ENCODE measurements around the gene COL18A1. TPM values are rescaled to one million over a fixed set of nuclear protein-coding genes. Genes with fewer than 3 reads are reported as not detected.

The COL18A1 gene
- total and polyA plus RNA-seq, 2 of the 8 experiments (the other 6 are each of a cell fraction or from before 2014, with no cell fraction given), result 145 to 201 TPM

- TF ChIP-seq, protein P1, sequence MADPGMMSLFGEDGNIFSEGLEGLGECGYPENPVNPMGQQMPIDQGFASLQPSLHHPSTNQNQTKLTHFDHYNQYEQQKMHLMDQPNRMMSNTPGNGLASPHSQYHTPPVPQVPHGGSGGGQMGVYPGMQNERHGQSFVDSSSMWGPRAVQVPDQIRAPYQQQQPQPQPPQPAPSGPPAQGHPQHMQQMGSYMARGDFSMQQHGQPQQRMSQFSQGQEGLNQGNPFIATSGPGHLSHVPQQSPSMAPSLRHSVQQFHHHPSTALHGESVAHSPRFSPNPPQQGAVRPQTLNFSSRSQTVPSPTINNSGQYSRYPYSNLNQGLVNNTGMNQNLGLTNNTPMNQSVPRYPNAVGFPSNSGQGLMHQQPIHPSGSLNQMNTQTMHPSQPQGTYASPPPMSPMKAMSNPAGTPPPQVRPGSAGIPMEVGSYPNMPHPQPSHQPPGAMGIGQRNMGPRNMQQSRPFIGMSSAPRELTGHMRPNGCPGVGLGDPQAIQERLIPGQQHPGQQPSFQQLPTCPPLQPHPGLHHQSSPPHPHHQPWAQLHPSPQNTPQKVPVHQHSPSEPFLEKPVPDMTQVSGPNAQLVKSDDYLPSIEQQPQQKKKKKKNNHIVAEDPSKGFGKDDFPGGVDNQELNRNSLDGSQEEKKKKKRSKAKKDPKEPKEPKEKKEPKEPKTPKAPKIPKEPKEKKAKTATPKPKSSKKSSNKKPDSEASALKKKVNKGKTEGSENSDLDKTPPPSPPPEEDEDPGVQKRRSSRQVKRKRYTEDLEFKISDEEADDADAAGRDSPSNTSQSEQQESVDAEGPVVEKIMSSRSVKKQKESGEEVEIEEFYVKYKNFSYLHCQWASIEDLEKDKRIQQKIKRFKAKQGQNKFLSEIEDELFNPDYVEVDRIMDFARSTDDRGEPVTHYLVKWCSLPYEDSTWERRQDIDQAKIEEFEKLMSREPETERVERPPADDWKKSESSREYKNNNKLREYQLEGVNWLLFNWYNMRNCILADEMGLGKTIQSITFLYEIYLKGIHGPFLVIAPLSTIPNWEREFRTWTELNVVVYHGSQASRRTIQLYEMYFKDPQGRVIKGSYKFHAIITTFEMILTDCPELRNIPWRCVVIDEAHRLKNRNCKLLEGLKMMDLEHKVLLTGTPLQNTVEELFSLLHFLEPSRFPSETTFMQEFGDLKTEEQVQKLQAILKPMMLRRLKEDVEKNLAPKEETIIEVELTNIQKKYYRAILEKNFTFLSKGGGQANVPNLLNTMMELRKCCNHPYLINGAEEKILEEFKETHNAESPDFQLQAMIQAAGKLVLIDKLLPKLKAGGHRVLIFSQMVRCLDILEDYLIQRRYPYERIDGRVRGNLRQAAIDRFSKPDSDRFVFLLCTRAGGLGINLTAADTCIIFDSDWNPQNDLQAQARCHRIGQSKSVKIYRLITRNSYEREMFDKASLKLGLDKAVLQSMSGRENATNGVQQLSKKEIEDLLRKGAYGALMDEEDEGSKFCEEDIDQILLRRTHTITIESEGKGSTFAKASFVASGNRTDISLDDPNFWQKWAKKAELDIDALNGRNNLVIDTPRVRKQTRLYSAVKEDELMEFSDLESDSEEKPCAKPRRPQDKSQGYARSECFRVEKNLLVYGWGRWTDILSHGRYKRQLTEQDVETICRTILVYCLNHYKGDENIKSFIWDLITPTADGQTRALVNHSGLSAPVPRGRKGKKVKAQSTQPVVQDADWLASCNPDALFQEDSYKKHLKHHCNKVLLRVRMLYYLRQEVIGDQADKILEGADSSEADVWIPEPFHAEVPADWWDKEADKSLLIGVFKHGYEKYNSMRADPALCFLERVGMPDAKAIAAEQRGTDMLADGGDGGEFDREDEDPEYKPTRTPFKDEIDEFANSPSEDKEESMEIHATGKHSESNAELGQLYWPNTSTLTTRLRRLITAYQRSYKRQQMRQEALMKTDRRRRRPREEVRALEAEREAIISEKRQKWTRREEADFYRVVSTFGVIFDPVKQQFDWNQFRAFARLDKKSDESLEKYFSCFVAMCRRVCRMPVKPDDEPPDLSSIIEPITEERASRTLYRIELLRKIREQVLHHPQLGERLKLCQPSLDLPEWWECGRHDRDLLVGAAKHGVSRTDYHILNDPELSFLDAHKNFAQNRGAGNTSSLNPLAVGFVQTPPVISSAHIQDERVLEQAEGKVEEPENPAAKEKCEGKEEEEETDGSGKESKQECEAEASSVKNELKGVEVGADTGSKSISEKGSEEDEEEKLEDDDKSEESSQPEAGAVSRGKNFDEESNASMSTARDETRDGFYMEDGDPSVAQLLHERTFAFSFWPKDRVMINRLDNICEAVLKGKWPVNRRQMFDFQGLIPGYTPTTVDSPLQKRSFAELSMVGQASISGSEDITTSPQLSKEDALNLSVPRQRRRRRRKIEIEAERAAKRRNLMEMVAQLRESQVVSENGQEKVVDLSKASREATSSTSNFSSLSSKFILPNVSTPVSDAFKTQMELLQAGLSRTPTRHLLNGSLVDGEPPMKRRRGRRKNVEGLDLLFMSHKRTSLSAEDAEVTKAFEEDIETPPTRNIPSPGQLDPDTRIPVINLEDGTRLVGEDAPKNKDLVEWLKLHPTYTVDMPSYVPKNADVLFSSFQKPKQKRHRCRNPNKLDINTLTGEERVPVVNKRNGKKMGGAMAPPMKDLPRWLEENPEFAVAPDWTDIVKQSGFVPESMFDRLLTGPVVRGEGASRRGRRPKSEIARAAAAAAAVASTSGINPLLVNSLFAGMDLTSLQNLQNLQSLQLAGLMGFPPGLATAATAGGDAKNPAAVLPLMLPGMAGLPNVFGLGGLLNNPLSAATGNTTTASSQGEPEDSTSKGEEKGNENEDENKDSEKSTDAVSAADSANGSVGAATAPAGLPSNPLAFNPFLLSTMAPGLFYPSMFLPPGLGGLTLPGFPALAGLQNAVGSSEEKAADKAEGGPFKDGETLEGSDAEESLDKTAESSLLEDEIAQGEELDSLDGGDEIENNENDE (IDR thresholded peaks at IDR 0.05; ENCODE audit: insufficient replicate concordance, low read length), result no peak
- TF ChIP-seq TAF1 (IDR thresholded peaks at IDR 0.05; ENCODE audit: low read depth, low read length) (no peak), KDM4A (IDR thresholded peaks at IDR 0.05; ENCODE audit: low read depth, low read length, severe bottlenecking) (no peak), KDM1A (IDR thresholded peaks at IDR 0.05; ENCODE audit: borderline replicate concordance, low read length) (no peak), RFX5 (IDR thresholded peaks at IDR 0.05; ENCODE audit: borderline replicate concordance, low read depth, low read length) (no peak), POU5F1 (IDR thresholded peaks at IDR 0.05; ENCODE audit: low read depth, low read length) (no peak), EZH2 (IDR thresholded peaks at IDR 0.05; ENCODE audit: low read depth, low read length, severe bottlenecking) (no peak), SP1 (IDR thresholded peaks at IDR 0.05; ENCODE audit: low read depth, low read length) (no peak), CREB1 (IDR thresholded peaks at IDR 0.05) (no peak)
Measured at GRCh38 chr21:45545691-45546531, 140.9 kb downstream of the COL18A1 start (continued).

Measured in H1 (cell line).